CD1c-positive myeloid dendritic cell (primary cell): ENCODE results near the gene GDNF.
"Not testable (repeated sequence)": the region's sequence is repeated elsewhere in the genome, so short reads cannot be mapped to it uniquely, and the experiment has no call there.

Experiments used
- DNase-seq: peaks from one replicate; pipeline ENCODE4 v3.0.0-alpha.2; 2016; ENCODE audit errors: extremely low spot score

GDNF gene

GRCh38 chr5:37816331-37816730 lies 23.5 kb downstream of the GDNF start:
- DNase-seq: no peak

GRCh38 chr5:37815913-37816312 lies 23.9 kb downstream of the GDNF start:
- no peak for DNase-seq

GRCh38 chr5:37814699-37815098 lies 25.1 kb downstream of the GDNF start:
- no peak for DNase-seq

GRCh38 chr5:37812365-37812764 lies 27.5 kb downstream of the GDNF start:
- DNase-seq: no peak

GRCh38 chr5:37811866-37812265 lies 28.0 kb downstream of the GDNF start:
- no peak for DNase-seq

- DNase-seq: no peak
Measured at GRCh38 chr5:37810311-37810710, 29.5 kb downstream of the GDNF start.

GRCh38 chr5:37808945-37809344 lies 30.9 kb downstream of the GDNF start:
- no peak for DNase-seq

- no peak for DNase-seq
Measured at GRCh38 chr5:37807621-37808301, 32.1 kb downstream of the GDNF start.

GRCh38 chr5:37807015-37807414 lies 32.8 kb downstream of the GDNF start:
- no peak for DNase-seq

GRCh38 chr5:37806476-37806875 lies 33.4 kb downstream of the GDNF start:
- DNase-seq: no peak

GRCh38 chr5:37806016-37806415 lies 33.8 kb downstream of the GDNF start:
- DNase-seq: no peak

GRCh38 chr5:37804401-37804800 lies 35.4 kb downstream of the GDNF start:
- DNase-seq: no peak

- DNase-seq: no peak
Measured at GRCh38 chr5:37803487-37803886, 36.4 kb downstream of the GDNF start.

- no peak for DNase-seq
Measured at GRCh38 chr5:37801521-37801920, 38.3 kb downstream of the GDNF start.

GRCh38 chr5:37799865-37800421 lies 39.9 kb downstream of the GDNF start:
- DNase-seq: no peak

- not testable (repeated sequence) for DNase-seq
Measured at GRCh38 chr5:37796435-37796834, 43.4 kb downstream of the GDNF start.

- DNase-seq: not testable (repeated sequence)
Measured at GRCh38 chr5:37795292-37795691, 44.5 kb downstream of the GDNF start.

GRCh38 chr5:37792975-37793631 lies 46.7 kb downstream of the GDNF start:
- peak; percentile 1 for DNase-seq

GRCh38 chr5:37791321-37791720 lies 48.5 kb downstream of the GDNF start:
- DNase-seq: no peak

- no peak for DNase-seq
Measured at GRCh38 chr5:37789991-37790390, 49.9 kb downstream of the GDNF start.

GRCh38 chr5:37787742-37788141 lies 52.1 kb downstream of the GDNF start:
- DNase-seq: no peak

- no peak for DNase-seq
Measured at GRCh38 chr5:37786862-37787519, 52.9 kb downstream of the GDNF start.

GRCh38 chr5:37786416-37786815 lies 53.4 kb downstream of the GDNF start:
- no peak for DNase-seq
